GM18907 (cell line): ENCODE measurements around the gene BUB1B.

ENCODE experiments used
- ATAC-seq: cut with Tn5 transposase; IDR thresholded peaks from one replicate; pipeline ENCODE4 v1.9.1; 2021; ENCODE audit warnings: mild to moderate bottlenecking, moderate library complexity; ENCODE audit not compliant: unreplicated experiment

BUB1B gene

GRCh38 chr15:40252438-40253166 lies 91.7 kb downstream of the BUB1B start:
- no peak for ATAC-seq

GRCh38 chr15:40253167-40253790 lies 92.4 kb downstream of the BUB1B start:
- no peak for ATAC-seq

GRCh38 chr15:40254452-40254851 lies 93.6 kb downstream of the BUB1B start:
- no peak for ATAC-seq

GRCh38 chr15:40255033-40255432 lies 94.2 kb downstream of the BUB1B start:
- no peak for ATAC-seq

- ATAC-seq: no peak
Measured at GRCh38 chr15:40256638-40257235, 95.9 kb downstream of the BUB1B start.

GRCh38 chr15:40257656-40258450 lies 97.0 kb downstream of the BUB1B start:
- no peak for ATAC-seq

- ATAC-seq: no peak
Measured at GRCh38 chr15:40258544-40258943, 97.7 kb downstream of the BUB1B start.

GRCh38 chr15:40259021-40259420 lies 98.2 kb downstream of the BUB1B start:
- no peak for ATAC-seq

- ATAC-seq: no peak
Measured at GRCh38 chr15:40263024-40263754, 102.3 kb downstream of the BUB1B start.

GRCh38 chr15:40264321-40265153 lies 103.7 kb downstream of the BUB1B start:
- ATAC-seq: no peak

GRCh38 chr15:40265355-40265754 lies 104.5 kb downstream of the BUB1B start:
- no peak for ATAC-seq

- no peak for ATAC-seq
Measured at GRCh38 chr15:40265875-40266274, 105.0 kb downstream of the BUB1B start.

GRCh38 chr15:40266828-40267304 lies 106.0 kb downstream of the BUB1B start:
- no peak for ATAC-seq

GRCh38 chr15:40267670-40268069 lies 106.8 kb downstream of the BUB1B start:
- ATAC-seq: no peak

- ATAC-seq: no peak
Measured at GRCh38 chr15:40269604-40270003, 108.7 kb downstream of the BUB1B start.

- no peak for ATAC-seq
Measured at GRCh38 chr15:40270246-40270995, 109.6 kb downstream of the BUB1B start.
